ENCODE measurements around the gene ITGA4.

The ITGA4 gene

DNA sequence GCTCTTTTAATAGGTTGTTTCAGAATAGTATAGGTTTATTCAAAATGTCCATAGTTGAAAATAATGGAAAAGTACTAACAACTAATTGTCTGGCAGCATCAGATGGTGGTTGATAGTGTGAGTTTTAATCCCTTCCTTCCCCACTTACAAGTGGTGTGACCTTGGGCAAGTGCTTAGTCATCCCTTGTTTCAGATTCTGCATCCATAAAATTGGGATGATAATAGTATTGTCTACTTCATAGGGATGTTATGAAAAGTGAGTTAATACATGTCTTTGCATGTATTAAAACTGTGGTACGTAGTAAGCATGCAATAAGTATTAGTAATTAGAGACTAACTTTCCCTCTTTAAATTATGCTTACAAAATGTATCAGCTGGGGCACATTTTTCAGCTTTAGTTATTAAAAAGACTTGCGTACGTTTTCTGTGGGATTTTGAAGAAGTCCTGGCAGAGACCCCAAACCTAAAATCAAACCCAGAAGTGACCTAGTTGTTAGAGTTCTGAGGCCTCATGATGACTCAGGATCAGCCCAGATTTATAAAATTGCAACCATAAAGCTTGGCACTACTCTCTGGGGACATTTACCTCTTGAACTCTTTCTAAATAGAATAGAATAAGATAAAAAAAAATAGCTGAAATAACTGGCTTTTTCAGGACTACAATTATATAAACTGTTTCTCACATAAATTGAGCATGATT lies 8.6 kb downstream of the ITGA4 start:
- Mint-ChIP-seq H3K9me3 (no peaks in the 10 kb centered on the region), H3K4me3 (peak overlapping the region; percentile 11), H3K4me1 (peaks cover 86% of the 10 kb centered on the region), H3K27ac (peak overlapping the region; percentile 35), H3K27me3 (no peaks in the 10 kb centered on the region), H3K36me3 (peaks cover 73% of the 10 kb centered on the region)
- CTCF ChIA-PET: interaction anchor here (0.6 to 3.5 kb wide), 20 partner anchors 8 to 384 kb away, joined by 3 to 47 read pairs (median 4); partner anchors contain the start of gene ITGA4
- no peak for DNase-seq

GRCh38 chr2:181466661-181467576 lies 9.7 kb downstream of the ITGA4 start:
- DNase-seq: peak; percentile 85
- Mint-ChIP-seq H3K27me3 (no peaks in the 10 kb centered on the region), H3K9me3 (no peaks in the 10 kb centered on the region), H3K4me3 (peak overlapping the region; percentile 21), H3K36me3 (peaks cover 75% of the 10 kb centered on the region), H3K27ac (peak overlapping the region; percentile 40), H3K4me1 (peaks cover 92% of the 10 kb centered on the region)
- CTCF ChIA-PET: interaction anchor here (0.6 to 3.5 kb wide), 26 partner anchors 8 to 385 kb away, joined by 3 to 47 read pairs (median 4); partner anchors contain the start of gene ITGA4

DNA sequence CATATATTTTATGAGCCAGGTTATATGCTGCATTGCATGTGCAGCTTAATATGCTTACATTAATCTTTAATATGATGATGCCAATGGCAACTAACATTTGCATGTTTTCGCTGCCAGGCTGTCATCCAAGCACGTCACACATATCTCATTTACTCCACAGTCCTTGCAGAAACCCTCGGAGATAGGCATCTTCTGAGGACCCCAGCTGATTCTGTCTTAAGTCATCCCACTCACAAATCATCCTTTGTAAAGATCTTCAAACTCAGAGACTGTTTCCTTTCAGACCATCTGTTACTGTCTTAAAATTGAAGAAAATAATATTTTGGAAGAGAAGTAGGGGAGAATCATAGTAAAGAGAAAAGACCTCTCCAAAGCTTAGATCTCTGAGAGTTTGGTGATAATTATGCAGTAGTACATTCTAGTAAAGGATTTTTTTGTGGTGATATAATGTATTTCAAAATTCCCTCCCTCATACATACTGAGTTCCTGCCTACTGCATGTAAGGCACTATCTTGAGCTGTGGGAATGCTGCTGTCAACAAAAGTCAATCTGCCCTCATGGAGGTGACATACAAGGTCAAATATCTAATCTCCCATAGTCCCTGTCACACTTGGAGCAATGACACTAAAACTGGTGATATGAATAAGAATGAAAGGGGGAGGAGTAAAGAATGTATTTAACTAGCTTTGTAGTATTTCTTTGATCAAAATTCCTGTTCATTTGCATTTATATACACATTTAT lies 11.0 kb downstream of the ITGA4 start:
- Mint-ChIP-seq H3K9me3 (no peaks in the 10 kb centered on the region), H3K4me1 (peaks cover 91% of the 10 kb centered on the region), H3K27me3 (no peaks in the 10 kb centered on the region), H3K36me3 (peaks cover 73% of the 10 kb centered on the region), H3K4me3 (no peak overlapping the region), H3K27ac (peak overlapping the region; percentile 68)
- no peak for DNase-seq
- CTCF ChIA-PET: interaction anchor here (0.7 to 3.5 kb wide), 14 partner anchors 9 to 363 kb away, joined by 3 to 47 read pairs (median 4); partner anchors contain the start of gene ITGA4

GRCh38 chr2:181468811-181469210 lies 11.6 kb downstream of the ITGA4 start:
- H3K36me3 Mint-ChIP-seq: peaks cover 73% of the 10 kb centered on the region
- no peaks in the 10 kb centered on the region for H3K27me3 Mint-ChIP-seq
- no peak for DNase-seq
- H3K4me1 Mint-ChIP-seq: peaks cover 91% of the 10 kb centered on the region
- H3K9me3 Mint-ChIP-seq: no peaks in the 10 kb centered on the region
- peak overlapping the region; percentile 29 for H3K27ac Mint-ChIP-seq
- H3K4me3 Mint-ChIP-seq: no peak overlapping the region
- CTCF ChIA-PET: interaction anchor here (0.7 to 3.5 kb wide), 6 partner anchors 11 to 361 kb away, joined by 3 to 13 read pairs (median 4); partner anchors contain the start of gene ITGA4

DNA sequence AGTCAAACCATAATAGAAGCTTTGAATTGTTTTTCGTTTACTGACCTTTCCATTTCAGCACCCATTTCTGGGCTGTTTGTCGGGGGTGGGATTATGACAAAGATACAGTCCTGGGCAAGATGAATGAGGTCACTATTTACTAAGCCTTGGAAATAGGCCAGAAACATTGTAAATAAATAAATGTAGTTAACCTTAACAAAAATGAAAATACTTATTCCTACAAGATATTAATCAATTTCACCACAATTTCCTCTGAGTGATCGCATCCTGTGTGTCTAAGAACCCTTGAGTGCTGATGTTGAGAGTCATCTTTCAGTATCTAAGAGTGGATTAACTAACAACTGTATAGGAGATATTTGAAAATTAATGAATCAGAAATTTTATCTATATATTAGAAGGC lies 14.0 kb downstream of the ITGA4 start:
- CTCF ChIA-PET: no interaction called here
- peak overlapping the region; percentile 13 for H3K4me3 Mint-ChIP-seq
- H3K36me3 Mint-ChIP-seq: peaks cover 79% of the 10 kb centered on the region
- no peak for DNase-seq
- H3K27ac Mint-ChIP-seq: peak overlapping the region; percentile 60
- H3K4me1 Mint-ChIP-seq: peaks cover 87% of the 10 kb centered on the region
- H3K9me3 Mint-ChIP-seq: no peaks in the 10 kb centered on the region
- no peaks in the 10 kb centered on the region for H3K27me3 Mint-ChIP-seq

- DNase-seq: no peak
- CTCF ChIA-PET: interaction anchor here (0.7 kb wide), 1 partner anchor 11 kb away, joined by 3 read pairs; no protein-coding TSS in a partner anchor
Measured at GRCh38 chr2:181471783-181472182, 14.6 kb downstream of the ITGA4 start.

DNA sequence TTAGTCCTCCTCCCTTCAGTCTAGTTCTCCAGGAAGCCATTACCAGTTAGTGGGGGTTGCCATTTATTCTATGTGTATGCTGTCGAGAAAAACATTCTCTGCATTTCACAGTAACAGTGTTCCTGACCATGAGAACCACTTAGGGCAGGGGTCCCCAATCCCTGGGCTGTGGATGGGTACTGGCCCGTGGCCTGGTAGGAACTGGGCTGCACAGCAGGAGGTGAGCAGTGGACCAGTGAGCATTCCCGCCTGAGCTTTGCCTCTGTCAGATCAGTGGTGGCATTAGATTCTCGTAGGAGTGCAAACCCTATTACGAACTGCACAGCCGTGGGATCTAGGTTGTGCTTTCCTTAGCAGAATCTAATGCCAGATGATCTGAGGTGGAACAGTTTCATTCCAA lies 15.8 kb downstream of the ITGA4 start:
- Mint-ChIP-seq H3K27me3 (no peaks in the 10 kb centered on the region), H3K36me3 (peaks cover 87% of the 10 kb centered on the region), H3K9me3 (no peaks in the 10 kb centered on the region), H3K27ac (peak overlapping the region; percentile 44), H3K4me3 (no peak overlapping the region), H3K4me1 (peaks cover 74% of the 10 kb centered on the region)
- no peak for DNase-seq
- CTCF ChIA-PET: interaction anchor here (1.6 kb wide), 1 partner anchor 368 kb away, joined by 5 read pairs; no protein-coding TSS in a partner anchor

More at GRCh38 chr2:181471783-181472182, 14.6 kb downstream of the ITGA4 start:
- H3K36me3 Mint-ChIP-seq: peaks cover 84% of the 10 kb centered on the region
- no peaks in the 10 kb centered on the region for H3K27me3 Mint-ChIP-seq
- no peaks in the 10 kb centered on the region for H3K9me3 Mint-ChIP-seq
- H3K4me3 Mint-ChIP-seq: peak overlapping the region; percentile 2
- peaks cover 85% of the 10 kb centered on the region for H3K4me1 Mint-ChIP-seq
- peak overlapping the region; percentile 82 for H3K27ac Mint-ChIP-seq

DNA sequence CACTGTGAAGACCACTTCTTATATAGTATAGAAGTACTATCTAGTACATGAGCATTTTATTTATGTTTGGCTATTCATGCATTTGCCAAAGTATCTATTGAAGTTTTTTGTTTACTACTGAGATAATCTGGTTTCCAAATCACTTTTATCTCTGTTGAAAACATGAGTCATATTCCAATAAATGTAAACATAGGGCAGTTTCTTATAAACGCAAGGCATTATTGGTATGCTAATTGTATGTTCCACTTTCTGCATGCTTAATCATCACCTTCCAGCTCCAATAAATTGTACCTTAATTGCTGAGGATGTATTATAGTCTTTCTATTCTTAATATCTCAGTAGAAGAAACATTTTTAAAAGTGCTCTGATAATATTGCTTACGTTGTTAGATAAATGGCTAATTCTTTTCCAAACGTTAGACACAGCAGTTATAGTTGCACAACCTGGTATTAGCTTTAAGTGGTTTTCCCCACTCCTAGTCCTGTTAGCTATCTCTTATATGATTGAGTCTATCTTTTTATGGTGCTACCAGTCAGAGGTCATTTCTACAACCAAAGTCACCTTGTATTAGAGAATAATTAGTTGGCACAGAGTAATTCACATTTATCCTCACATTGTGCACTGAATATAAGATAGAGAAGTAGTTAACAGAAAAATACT lies 17.2 kb downstream of the ITGA4 start:
- H3K9me3 Mint-ChIP-seq: no peaks in the 10 kb centered on the region
- H3K27me3 Mint-ChIP-seq: no peaks in the 10 kb centered on the region
- no peak overlapping the region for H3K27ac Mint-ChIP-seq
- H3K36me3 Mint-ChIP-seq: peaks cover 78% of the 10 kb centered on the region
- no peak for DNase-seq
- CTCF ChIA-PET: interaction anchor here (1.1 to 2.6 kb wide), 4 partner anchors 8 to 387 kb away, joined by 3 to 8 read pairs (median 4); no protein-coding TSS in a partner anchor
- peaks cover 63% of the 10 kb centered on the region for H3K4me1 Mint-ChIP-seq
- H3K4me3 Mint-ChIP-seq: no peak overlapping the region

DNA sequence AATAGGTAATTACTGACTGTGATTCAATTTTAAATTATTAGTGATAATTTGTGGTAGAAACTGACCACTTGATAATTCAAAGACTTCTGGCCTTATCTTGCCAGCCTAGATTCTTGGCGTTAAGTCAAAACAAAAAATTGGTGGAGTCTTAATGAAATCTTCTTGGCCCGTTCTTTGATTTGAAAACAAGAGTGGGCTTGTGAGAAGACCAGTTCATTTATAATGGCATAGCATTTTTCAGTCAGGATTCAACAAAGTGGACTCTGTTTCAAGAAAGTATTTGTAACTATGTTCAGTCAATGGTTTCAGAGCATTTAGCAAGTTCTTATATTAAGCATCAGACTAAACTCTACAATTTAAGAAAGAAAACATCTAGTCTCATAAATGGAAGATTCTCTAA lies 26.0 kb downstream of the ITGA4 start:
- peaks cover 6% of the 10 kb centered on the region for H3K4me1 Mint-ChIP-seq
- no peak overlapping the region for H3K27ac Mint-ChIP-seq
- H3K27me3 Mint-ChIP-seq: no peaks in the 10 kb centered on the region
- no peak overlapping the region for H3K4me3 Mint-ChIP-seq
- peaks cover 61% of the 10 kb centered on the region for H3K36me3 Mint-ChIP-seq
- CTCF ChIA-PET: no interaction called here
- H3K9me3 Mint-ChIP-seq: no peaks in the 10 kb centered on the region
- DNase-seq: no peak

GRCh38 chr2:181483876-181484275 lies 26.7 kb downstream of the ITGA4 start:
- CTCF ChIA-PET: interaction anchor here (0.6 kb wide), 1 partner anchor 476 kb away, joined by 3 read pairs; no protein-coding TSS in a partner anchor
- H3K27me3 Mint-ChIP-seq: no peaks in the 10 kb centered on the region
- no peaks in the 10 kb centered on the region for H3K9me3 Mint-ChIP-seq
- peaks cover 63% of the 10 kb centered on the region for H3K36me3 Mint-ChIP-seq
- H3K4me1 Mint-ChIP-seq: peaks cover 6% of the 10 kb centered on the region
- DNase-seq: no peak
- H3K4me3 Mint-ChIP-seq: no peak overlapping the region
- peak overlapping the region; percentile 11 for H3K27ac Mint-ChIP-seq

DNA sequence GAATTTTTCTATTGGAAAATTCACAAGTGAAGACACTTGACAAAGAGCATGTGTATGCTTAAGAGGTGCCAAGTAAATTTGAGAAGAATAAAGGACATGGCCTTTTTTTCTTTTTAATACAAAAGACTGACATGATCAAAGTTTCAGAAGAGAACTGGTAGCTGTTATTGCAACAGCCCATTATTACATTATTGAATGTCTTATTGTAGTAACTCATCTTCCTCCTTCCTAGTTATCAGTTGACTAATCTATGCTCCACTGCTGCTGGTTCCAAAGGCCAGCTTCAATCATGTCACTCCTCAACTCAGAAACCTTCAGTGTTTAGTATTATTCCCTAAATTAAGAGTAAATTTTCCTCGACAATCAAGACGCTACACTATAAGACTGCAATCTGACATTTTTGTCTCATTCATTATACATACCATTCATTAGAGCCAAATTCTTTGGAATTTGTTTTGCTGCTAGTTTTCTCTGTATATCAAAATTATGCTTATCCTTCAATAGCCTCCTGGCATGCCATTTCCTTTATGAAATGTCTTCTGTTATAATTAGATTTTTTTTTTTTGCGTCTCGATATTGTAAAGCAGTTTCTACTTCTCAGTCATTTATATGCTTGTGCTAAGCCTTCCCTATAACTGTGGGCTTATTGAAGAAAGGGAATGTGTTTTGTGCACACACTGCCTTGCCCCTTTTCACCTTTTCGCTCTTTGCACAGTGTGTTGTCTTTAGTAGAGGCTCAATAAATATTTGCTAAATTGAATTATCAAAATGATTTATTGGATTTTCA lies 27.9 kb downstream of the ITGA4 start:
- Mint-ChIP-seq H3K4me1 (peaks cover 6% of the 10 kb centered on the region), H3K36me3 (peaks cover 67% of the 10 kb centered on the region), H3K9me3 (no peaks in the 10 kb centered on the region), H3K27ac (peak overlapping the region; percentile 53), H3K27me3 (no peaks in the 10 kb centered on the region), H3K4me3 (no peak overlapping the region)
- no peak for DNase-seq
- CTCF ChIA-PET: interaction anchor here (0.9 to 1.4 kb wide), 2 partner anchors 18 to 27 kb away, joined by 4 to 5 read pairs; partner anchors contain the start of gene ITGA4

DNA sequence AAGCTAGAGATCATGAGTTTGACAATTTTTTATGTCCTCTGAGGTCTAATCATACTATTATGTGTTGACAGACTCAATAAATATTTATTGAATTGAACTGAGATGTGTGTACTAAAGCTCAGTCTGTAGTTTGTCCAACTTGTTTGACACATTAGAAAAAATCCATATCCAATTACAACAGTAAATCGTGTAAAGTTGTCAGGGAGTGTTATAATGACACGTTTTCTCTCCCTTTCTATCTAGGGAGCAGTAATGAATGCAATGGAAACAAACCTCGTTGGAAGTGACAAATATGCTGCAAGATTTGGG lies 28.4 kb downstream of the ITGA4 start:
- CTCF ChIA-PET: interaction anchor here (1.4 kb wide), 1 partner anchor 19 kb away, joined by 5 read pairs; no protein-coding TSS in a partner anchor
- H3K9me3 Mint-ChIP-seq: no peaks in the 10 kb centered on the region
- H3K4me1 Mint-ChIP-seq: peaks cover 5% of the 10 kb centered on the region
- H3K27ac Mint-ChIP-seq: no peak overlapping the region
- no peaks in the 10 kb centered on the region for H3K27me3 Mint-ChIP-seq
- H3K4me3 Mint-ChIP-seq: no peak overlapping the region
- no peak for DNase-seq
- peaks cover 70% of the 10 kb centered on the region for H3K36me3 Mint-ChIP-seq
